Stimulated activated CD8-positive, alpha-beta memory T cell treated with anti-CD3 and anti-CD28 coated beads, Interleukin-7, amount 100 ng/mL, for 1 hour (primary cell): ENCODE data around the gene C5AR2.
A peak's percentile ranks its signal among the peaks of the same experiment; 100 is the strongest.
"Not testable (repeated sequence)": the region's sequence is repeated elsewhere in the genome, so short reads cannot be mapped to it uniquely, and the experiment has no call there.

ENCODE experiments used
- DNase-seq, 2 donors: peaks; one replicate each; pipeline ENCODE4 v3.0.0-alpha.2; 2020; ENCODE audit warnings: low read depth in 2 of 2

C5AR2 gene

GRCh38 chr19:47331931-47332547 lies at the start of gene C5AR2:
C5AR2 (plus strand) TSS chr19:47332175; CDS start chr19:47340800, 8,625 bp downstream.
- no peak for DNase-seq

GRCh38 chr19:47283405-47284059 lies 48.4 kb upstream of the C5AR2 start:
- no peak for DNase-seq

- DNase-seq, result no peak
Observed at GRCh38 chr19:47284324-47284899, 47.6 kb upstream of the C5AR2 start.

- peak; percentile 39 to 65 for DNase-seq
Observed at GRCh38 chr19:47296036-47296435, 35.9 kb upstream of the C5AR2 start.

- not testable (repeated sequence) for DNase-seq
Observed at GRCh38 chr19:47300867-47301266, 31.1 kb upstream of the C5AR2 start.

GRCh38 chr19:47302249-47302648 lies 29.7 kb upstream of the C5AR2 start:
- DNase-seq, result no peak

GRCh38 chr19:47303966-47304365 lies 28.0 kb upstream of the C5AR2 start:
- DNase-seq, result no peak

GRCh38 chr19:47305309-47305751 lies 26.6 kb upstream of the C5AR2 start:
- peak; percentile 26 to 41 for DNase-seq

GRCh38 chr19:47306303-47306702 lies 25.7 kb upstream of the C5AR2 start:
- no peak for DNase-seq

GRCh38 chr19:47309038-47309437 lies 22.9 kb upstream of the C5AR2 start:
- DNase-seq, result no peak

GRCh38 chr19:47309608-47310007 lies 22.4 kb upstream of the C5AR2 start, which contains the start of gene C5AR1:
C5AR1 (plus strand) TSS chr19:47309861; CDS start chr19:47309896, 35 bp downstream.
- DNase-seq, result no peak

- no peak for DNase-seq
Observed at GRCh38 chr19:47310323-47310722, 21.7 kb upstream of the C5AR2 start.

- no peak for DNase-seq
Observed at GRCh38 chr19:47310819-47311218, 21.2 kb upstream of the C5AR2 start.

GRCh38 chr19:47312366-47313006 lies 19.5 kb upstream of the C5AR2 start:
- no peak for DNase-seq

GRCh38 chr19:47313754-47314295 lies 18.1 kb upstream of the C5AR2 start:
- DNase-seq, result no peak

- DNase-seq, result no peak
Observed at GRCh38 chr19:47315125-47315821, 16.7 kb upstream of the C5AR2 start.

GRCh38 chr19:47316513-47316912 lies 15.5 kb upstream of the C5AR2 start:
- DNase-seq, result no peak

- no peak for DNase-seq
Observed at GRCh38 chr19:47319923-47320871, 11.8 kb upstream of the C5AR2 start.

GRCh38 chr19:47321630-47322029 lies 10.3 kb upstream of the C5AR2 start:
- DNase-seq, result no peak

- no peak for DNase-seq
Observed at GRCh38 chr19:47322058-47322457, 9.9 kb upstream of the C5AR2 start.
